CD4-positive, alpha-beta memory T cell (primary cell): ENCODE data around the gene MITF. TPM values are rescaled to one million over a fixed set of nuclear protein-coding genes. Genes with fewer than 3 reads are reported as not detected.

Source experiments
- CTCF ChIA-PET: fragments of 350-600 bp; sonication (Branson Sonifier 250); formaldehyde crosslinking; loops from one replicate; lab custom pipeline; 2021; ENCODE audit warnings: inconsistent platforms; ENCODE audit not compliant: partially characterized antibody; lab: Charles Lee
- POLR2A ChIA-PET: fragments of 350-600 bp; sonication (Branson Sonifier 250); formaldehyde crosslinking; loops from one replicate; lab custom pipeline; 2021; ENCODE audit not compliant: partially characterized antibody; lab: Charles Lee
- DNase-seq, 5 donors: peaks; one replicate each; pipeline versions ENCODE4 v3.0.0 to v3.0.0-alpha.2; 2020 to 2022; ENCODE audit warnings: mixed read lengths in 1 of 5
- H3K27ac ChIP-seq: one replicate; pipeline ENCODE4 v1.7.0; 2013; ENCODE audit warnings: low read depth, low read length
- H3K27me3 ChIP-seq: 2 replicates; pipeline ENCODE4 v1.7.0; 2013; ENCODE audit warnings: mild to moderate bottlenecking, low read length, moderate library complexity; ENCODE audit not compliant: insufficient read depth
- H3K36me3 ChIP-seq: 2 replicates; pipeline ENCODE4 v1.7.0; 2013; ENCODE audit warnings: mild to moderate bottlenecking, low read length, moderate library complexity; ENCODE audit not compliant: insufficient read depth
- H3K4me1 ChIP-seq: 2 replicates; pipeline ENCODE4 v1.7.0; 2013; ENCODE audit warnings: mild to moderate bottlenecking, low read length, moderate library complexity; ENCODE audit not compliant: insufficient read depth
- H3K4me3 ChIP-seq, 2 donors: one replicate each; pipeline ENCODE4 v1.7.0; 2013; ENCODE audit warnings: low read length in 2 of 2, mild to moderate bottlenecking in 1 of 2
- H3K9me3 ChIP-seq, 2 donors: one replicate each; pipeline ENCODE4 v1.7.0; 2013; ENCODE audit warnings: low read length in 2 of 2, control low read depth in 1 of 2; ENCODE audit not compliant: control insufficient read depth in 1 of 2
- H3K27ac Mint-ChIP-seq, 7 donors: one replicate each; pipeline ENCODE4 v1.8.0; 2020 to 2021; ENCODE audit warnings: mixed read lengths in 7 of 7, mild to moderate bottlenecking in 6 of 7, inconsistent platforms in 3 of 7, moderate library complexity in 3 of 7
- H3K27me3 Mint-ChIP-seq, 2 donors: one replicate each; pipeline ENCODE4 v1.8.0; 2020 to 2021; ENCODE audit warnings: mixed read lengths in 2 of 2
- H3K36me3 Mint-ChIP-seq, 2 donors: one replicate each; pipeline ENCODE4 v1.8.0; 2020 to 2021; ENCODE audit warnings: mixed read lengths in 2 of 2, inconsistent platforms in 1 of 2, mild to moderate bottlenecking in 1 of 2
- H3K4me1 Mint-ChIP-seq, 4 donors: one replicate each; pipeline ENCODE4 v1.8.0; 2020 to 2021; ENCODE audit warnings: mixed read lengths in 4 of 4, mild to moderate bottlenecking in 1 of 4
- H3K4me3 Mint-ChIP-seq, 8 donors: one replicate each; pipeline ENCODE4 v1.8.0; 2020 to 2021; ENCODE audit warnings: mixed read lengths in 8 of 8, mild to moderate bottlenecking in 7 of 8, moderate library complexity in 6 of 8, inconsistent platforms in 3 of 8
- H3K9me3 Mint-ChIP-seq, 8 donors: one replicate each; pipeline ENCODE4 v1.8.0; 2020 to 2021; ENCODE audit warnings: mixed read lengths in 8 of 8, mild to moderate bottlenecking in 5 of 8, inconsistent platforms in 3 of 8, moderate library complexity in 1 of 8
- intact Hi-C: fragments of 100-400 bp; cut with micrococcal nuclease; formaldehyde crosslinking; loops from one replicate; pipeline ENCODE4 v1.15.1; 2023
- polyA plus RNA-seq, 2 donors: library from polyadenylated mRNA; unstranded; fragments of 300-500 nt; fragmentation: Illumina TruSeq; gene quantifications; one replicate each; pipeline ENCODE4 v1.2.3, GENCODE V29; 2021
- total RNA-seq, 2 experiments: library from RNA; stranded (reverse); gene quantifications; one replicate each; pipeline ENCODE4 v1.2.3, GENCODE V29; 2021

MITF gene
- total and polyA plus RNA-seq, 4 experiments from 2014 or later, result 0.80 to 1.5 TPM; not detected in 2

- peaks cover 0 to 5% (median 0%) of the 10 kb centered on the region in 8 donors for H3K9me3 Mint-ChIP-seq
Measured at GRCh38 chr3:69825446-69825845, 86.2 kb downstream of the MITF start.

GRCh38 chr3:69827127-69827526, 87.9 kb downstream of the MITF start:
- peaks cover 0 to 5% (median 0%) of the 10 kb centered on the region in 8 donors for H3K9me3 Mint-ChIP-seq
- no peaks in the 10 kb centered on the region for H3K36me3 Mint-ChIP-seq
- peak overlapping the region in 1 of 8 donors; percentile 31 for H3K4me3 Mint-ChIP-seq
- POLR2A ChIA-PET, result no interaction called here
- Histone ChIP-seq H3K4me1 (no peaks in the 10 kb centered on the region), H3K27me3 (no peaks in the 10 kb centered on the region), H3K27ac (no peak overlapping the region), H3K9me3 (no peaks in the 10 kb centered on the region), H3K4me3 (no peak overlapping the region), H3K36me3 (no peaks in the 10 kb centered on the region)
- no peaks in the 10 kb centered on the region for H3K27me3 Mint-ChIP-seq
- H3K4me1 Mint-ChIP-seq, result no peaks in the 10 kb centered on the region
- no peak overlapping the region for H3K27ac Mint-ChIP-seq
- CTCF ChIA-PET, result no interaction called here
- intact Hi-C loops, result no loop called here
- DNase-seq, result no peak

More at GRCh38 chr3:69825446-69825845, 86.2 kb downstream of the MITF start:
- H3K36me3 Mint-ChIP-seq, result no peaks in the 10 kb centered on the region
- ChIA-PET CTCF (no interaction called here), POLR2A (no interaction called here)
- Histone ChIP-seq H3K9me3 (no peaks in the 10 kb centered on the region), H3K36me3 (no peaks in the 10 kb centered on the region), H3K27me3 (no peaks in the 10 kb centered on the region), H3K4me3 (no peak overlapping the region), H3K4me1 (no peaks in the 10 kb centered on the region), H3K27ac (no peak overlapping the region)
- H3K27me3 Mint-ChIP-seq, result no peaks in the 10 kb centered on the region
- DNase-seq, result no peak
- H3K4me1 Mint-ChIP-seq, result no peaks in the 10 kb centered on the region
- H3K4me3 Mint-ChIP-seq, result no peak overlapping the region
- intact Hi-C loops, result no loop called here
- H3K27ac Mint-ChIP-seq, result no peak overlapping the region

GRCh38 chr3:69828817-69829216, 89.6 kb downstream of the MITF start:
- Mint-ChIP-seq H3K27ac (no peak overlapping the region), H3K4me1 (no peaks in the 10 kb centered on the region), H3K27me3 (no peaks in the 10 kb centered on the region), H3K4me3 (no peak overlapping the region), H3K36me3 (no peaks in the 10 kb centered on the region), H3K9me3 (peaks cover 0 to 7% (median 0%) of the 10 kb centered on the region in 8 donors)
- H3K4me3 ChIP-seq, result no peak overlapping the region
- POLR2A ChIA-PET, result no interaction called here
- no peaks in the 10 kb centered on the region for H3K27me3 ChIP-seq
- no peak for DNase-seq
- H3K27ac ChIP-seq, result no peak overlapping the region
- CTCF ChIA-PET, result no interaction called here
- no peaks in the 10 kb centered on the region for H3K4me1 ChIP-seq
- no peaks in the 10 kb centered on the region for H3K36me3 ChIP-seq
- H3K9me3 ChIP-seq, result no peaks in the 10 kb centered on the region
- intact Hi-C loops, result no loop called here

GRCh38 chr3:69830147-69830546, 90.9 kb downstream of the MITF start:
- peaks cover 0 to 8% (median 4%) of the 10 kb centered on the region in 8 donors for H3K9me3 Mint-ChIP-seq
- H3K4me1 ChIP-seq, result no peaks in the 10 kb centered on the region
- no peaks in the 10 kb centered on the region for H3K36me3 ChIP-seq
- no peak overlapping the region for H3K4me3 ChIP-seq
- H3K27me3 Mint-ChIP-seq, result no peaks in the 10 kb centered on the region
- no peaks in the 10 kb centered on the region for H3K4me1 Mint-ChIP-seq
- ChIA-PET CTCF (no interaction called here), POLR2A (no interaction called here)
- intact Hi-C loops, result no loop called here
- no peak overlapping the region for H3K27ac Mint-ChIP-seq
- no peaks in the 10 kb centered on the region for H3K9me3 ChIP-seq
- no peak overlapping the region for H3K27ac ChIP-seq
- H3K36me3 Mint-ChIP-seq, result no peaks in the 10 kb centered on the region
- H3K27me3 ChIP-seq, result no peaks in the 10 kb centered on the region
- no peak for DNase-seq
- no peak overlapping the region for H3K4me3 Mint-ChIP-seq

GRCh38 chr3:69831737-69832136, 92.5 kb downstream of the MITF start:
- H3K27ac ChIP-seq, result no peak overlapping the region
- ChIA-PET POLR2A (no interaction called here), CTCF (no interaction called here)
- intact Hi-C loops, result no loop called here
- H3K4me1 Mint-ChIP-seq, result no peaks in the 10 kb centered on the region
- no peaks in the 10 kb centered on the region for H3K27me3 Mint-ChIP-seq
- H3K36me3 ChIP-seq, result no peaks in the 10 kb centered on the region
- no peak overlapping the region for H3K27ac Mint-ChIP-seq
- H3K9me3 Mint-ChIP-seq, result peaks cover 0 to 17% (median 4%) of the 10 kb centered on the region in 8 donors
- no peak for DNase-seq
- no peak overlapping the region for H3K4me3 ChIP-seq
- no peaks in the 10 kb centered on the region for H3K36me3 Mint-ChIP-seq
- no peak overlapping the region for H3K4me3 Mint-ChIP-seq
- H3K27me3 ChIP-seq, result no peaks in the 10 kb centered on the region
- H3K4me1 ChIP-seq, result no peaks in the 10 kb centered on the region
- H3K9me3 ChIP-seq, result no peaks in the 10 kb centered on the region

- ChIA-PET CTCF (no interaction called here), POLR2A (no interaction called here)
- H3K4me3 Mint-ChIP-seq, result no peak overlapping the region
- no peaks in the 10 kb centered on the region for H3K27me3 Mint-ChIP-seq
- H3K27me3 ChIP-seq, result no peaks in the 10 kb centered on the region
- no peak overlapping the region for H3K27ac ChIP-seq
- no peaks in the 10 kb centered on the region for H3K4me1 Mint-ChIP-seq
- peaks cover 0 to 17% (median 3%) of the 10 kb centered on the region in 8 donors for H3K9me3 Mint-ChIP-seq
- no peak for DNase-seq
- intact Hi-C loops, result no loop called here
- no peaks in the 10 kb centered on the region for H3K4me1 ChIP-seq
- no peaks in the 10 kb centered on the region for H3K36me3 Mint-ChIP-seq
- H3K4me3 ChIP-seq, result no peak overlapping the region
- no peaks in the 10 kb centered on the region for H3K36me3 ChIP-seq
- H3K27ac Mint-ChIP-seq, result no peak overlapping the region
- no peaks in the 10 kb centered on the region for H3K9me3 ChIP-seq
Measured at GRCh38 chr3:69833591-69833990, 94.3 kb downstream of the MITF start.

- Mint-ChIP-seq H3K36me3 (no peaks in the 10 kb centered on the region), H3K27ac (no peak overlapping the region), H3K4me3 (no peak overlapping the region), H3K9me3 (peaks cover 0 to 17% (median 3%) of the 10 kb centered on the region in 8 donors), H3K4me1 (no peaks in the 10 kb centered on the region), H3K27me3 (peaks cover 0 to 1% of the 10 kb centered on the region in 2 donors)
- CTCF ChIA-PET, result no interaction called here
- intact Hi-C loops, result no loop called here
- H3K27ac ChIP-seq, result no peak overlapping the region
- H3K36me3 ChIP-seq, result no peaks in the 10 kb centered on the region
- no peak overlapping the region for H3K4me3 ChIP-seq
- DNase-seq, result no peak
- POLR2A ChIA-PET, result no interaction called here
- H3K9me3 ChIP-seq, result no peaks in the 10 kb centered on the region
- H3K27me3 ChIP-seq, result no peaks in the 10 kb centered on the region
- H3K4me1 ChIP-seq, result no peaks in the 10 kb centered on the region
Measured at GRCh38 chr3:69838217-69838616, 99.0 kb downstream of the MITF start.
